SK-N-MC (cell line): ENCODE data around the gene BARX1.

ENCODE experiments used
- DNase-seq: peaks from one replicate; pipeline ENCODE4 v3.0.0-alpha.2; 2011; ENCODE audit warnings: low read depth, low spot score
- H3K27ac ChIP-seq: fragments of 200-600 bp; sonication (generic); 2 replicates; pipeline ENCODE4 v1.5.1; 2016; ENCODE audit warnings: mixed run types
- H3K36me3 ChIP-seq: fragments of 200-600 bp; sonication (generic); 2 replicates; pipeline ENCODE4 v1.6.1; 2017; ENCODE audit warnings: antibody characterized with exemption, low read length, mixed read lengths; ENCODE audit not compliant: insufficient read depth
- H3K4me3 ChIP-seq: fragments of 200-600 bp; sonication (generic); 2 replicates; pipeline ENCODE4 v1.5.1; 2016
- H3K9ac ChIP-seq: fragments of 200-600 bp; sonication (generic); 2 replicates; pipeline ENCODE4 v1.8.0; 2017; ENCODE audit warnings: mixed run types, mixed read lengths; ENCODE audit not compliant: insufficient read length
- H3K9me3 ChIP-seq: fragments of 200-600 bp; sonication (generic); 2 replicates; pipeline ENCODE4 v1.6.1; 2017; ENCODE audit warnings: low read depth, mild to moderate bottlenecking, antibody characterized with exemption, low read length, moderate library complexity, mixed read lengths
- EZH2 ChIP-seq: fragments of 200-600 bp; sonication (generic); IDR thresholded peaks from one replicate; pipeline ENCODE4 v1.6.1; 2017; ENCODE audit warnings: antibody characterized with exemption
- FOXP2 ChIP-seq: optimal IDR thresholded peaks from 2 replicates; pipeline ENCODE3; 2011; ENCODE audit warnings: mild to moderate bottlenecking, moderate library complexity; ENCODE audit not compliant: insufficient read depth; ENCODE audit errors: extremely low read length, control extremely low read depth
- POLR2AphosphoS5 ChIP-seq: IDR thresholded peaks from 2 replicates; pipeline ENCODE4 v1.6.1; 2012; ENCODE audit warnings: mild to moderate bottlenecking, low read depth, low read length, borderline replicate concordance

The BARX1 gene

DNA sequence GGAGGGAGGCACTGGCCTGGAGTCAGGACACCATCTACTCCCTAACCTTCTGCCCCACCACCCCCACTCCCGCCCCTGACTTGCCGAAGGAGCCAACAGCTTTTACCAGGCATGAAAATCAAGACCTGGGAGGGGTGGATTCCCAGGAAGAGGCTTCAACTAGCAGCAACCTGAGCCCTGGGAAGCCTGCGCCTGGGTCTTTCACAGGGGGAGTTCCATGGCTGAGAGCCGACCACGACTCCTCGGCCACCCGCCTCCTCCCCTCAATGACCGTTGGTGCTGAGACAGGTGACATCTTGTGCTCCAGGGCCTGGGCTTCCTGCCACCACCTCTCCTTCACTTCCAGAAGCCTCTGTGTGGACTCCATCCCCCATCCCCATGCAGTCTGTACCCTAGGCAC lies 37.1 kb downstream of the BARX1 start:
- Histone ChIP-seq H3K27ac (no peak overlapping the region), H3K9me3 (no peaks in the 10 kb centered on the region), H3K4me3 (no peak overlapping the region), H3K9ac (no peak overlapping the region), H3K36me3 (no peaks in the 10 kb centered on the region)
- DNase-seq, result no peak
- TF ChIP-seq POLR2AphosphoS5, result no peak
- no peak for TF ChIP-seq EZH2
- TF ChIP-seq FOXP2, result no peak

DNA sequence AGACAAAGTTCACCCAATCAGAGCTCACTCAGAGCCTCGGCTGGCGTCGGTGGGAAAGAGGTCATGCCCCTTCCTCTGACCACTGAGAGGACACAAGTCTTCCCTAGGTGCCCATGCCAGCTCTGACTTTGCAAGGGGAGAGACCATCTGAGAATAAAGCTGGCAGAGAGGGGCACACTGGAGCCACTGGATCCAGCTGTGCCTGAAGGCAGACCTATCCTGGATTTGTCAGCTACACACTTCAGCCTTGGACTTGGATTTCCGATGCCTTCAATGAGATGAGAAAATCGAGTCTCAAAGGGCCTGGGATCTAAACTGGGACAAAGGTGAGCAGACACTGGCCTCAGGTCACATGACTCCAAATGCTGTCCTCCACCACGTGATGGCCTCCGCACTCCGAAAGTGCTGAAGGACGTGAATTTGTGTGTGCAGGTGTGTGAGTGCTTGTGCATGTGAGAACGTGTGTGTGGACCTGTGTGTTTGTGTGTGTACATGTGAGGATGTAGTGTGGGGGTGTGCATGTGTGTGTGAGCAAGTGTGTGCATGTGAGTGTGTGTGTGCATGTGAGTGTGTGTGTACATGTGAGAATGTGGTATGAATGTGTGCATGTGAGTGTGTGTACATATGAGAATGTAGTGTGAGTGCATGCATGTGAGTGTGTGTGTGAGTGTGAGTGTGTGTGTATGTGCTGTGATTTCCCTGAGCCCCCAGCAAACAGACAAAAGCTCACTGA lies 37.9 kb downstream of the BARX1 start:
- no peaks in the 10 kb centered on the region for H3K9me3 ChIP-seq
- H3K27ac ChIP-seq, result no peak overlapping the region
- TF ChIP-seq POLR2AphosphoS5, result no peak
- no peak for TF ChIP-seq EZH2
- no peak for TF ChIP-seq FOXP2
- H3K36me3 ChIP-seq, result no peaks in the 10 kb centered on the region
- DNase-seq, result no peak
- H3K4me3 ChIP-seq, result no peak overlapping the region
- no peak overlapping the region for H3K9ac ChIP-seq

DNA sequence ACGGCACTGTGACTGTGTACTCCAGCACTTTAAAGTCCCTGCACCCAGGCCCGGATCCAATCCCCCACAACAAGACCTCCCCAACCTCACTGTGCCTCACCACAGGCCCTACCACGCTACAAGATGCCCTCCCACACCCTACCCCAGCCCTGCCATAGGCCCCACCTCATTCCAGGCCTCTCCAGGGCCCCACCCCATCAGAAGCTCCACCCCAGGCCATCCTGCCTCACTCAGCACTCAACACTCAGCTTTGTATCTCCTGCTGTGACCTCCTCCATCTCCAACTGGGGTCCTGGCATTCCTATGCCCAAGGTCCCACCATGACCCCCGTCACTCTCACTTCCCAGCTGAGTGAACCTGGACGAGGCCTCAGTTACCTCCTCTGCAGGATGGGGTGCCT lies 38.8 kb downstream of the BARX1 start:
- no peak for TF ChIP-seq EZH2
- H3K9ac ChIP-seq, result no peak overlapping the region
- no peak for DNase-seq
- no peaks in the 10 kb centered on the region for H3K9me3 ChIP-seq
- H3K27ac ChIP-seq, result no peak overlapping the region
- no peak overlapping the region for H3K4me3 ChIP-seq
- no peaks in the 10 kb centered on the region for H3K36me3 ChIP-seq

DNA sequence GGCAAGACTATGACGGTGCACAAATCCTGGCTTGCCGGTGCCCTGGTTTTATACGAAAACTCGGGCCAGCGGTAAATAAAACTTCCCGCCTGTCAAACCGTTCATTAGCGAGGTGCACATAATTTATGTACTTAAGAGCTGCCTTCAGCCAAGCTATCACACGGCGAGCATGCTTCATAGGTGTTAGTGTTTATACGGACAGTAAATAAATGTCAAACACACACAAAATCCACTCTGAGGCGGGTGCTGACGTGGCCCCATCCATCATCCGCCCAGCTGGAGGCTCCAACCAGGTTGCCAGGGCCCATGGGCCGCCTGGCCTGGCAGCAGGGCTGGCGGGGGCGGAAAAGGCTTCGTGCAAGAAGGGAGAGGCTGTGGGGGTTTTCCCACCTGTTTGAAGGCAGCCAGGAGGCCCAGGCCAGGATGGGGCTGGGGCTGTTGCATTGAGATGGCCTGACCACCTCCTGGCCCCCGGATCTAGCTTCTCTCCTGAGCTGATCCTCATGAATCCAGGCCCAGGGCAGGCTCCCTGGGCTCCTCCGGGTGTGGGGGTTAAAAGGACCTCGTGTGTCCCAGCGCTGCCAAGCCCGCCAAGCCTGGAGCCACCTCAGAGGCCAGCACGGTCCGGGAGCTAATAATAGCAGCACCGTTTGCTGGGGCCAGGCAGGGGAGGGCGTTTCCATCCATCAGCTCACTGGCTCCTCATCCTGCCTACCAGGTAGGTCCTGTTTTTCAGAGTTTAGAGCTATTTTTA lies 43.2 kb downstream of the BARX1 start:
- DNase-seq, result no peak
- TF ChIP-seq FOXP2 (no peak), POLR2AphosphoS5 (no peak), EZH2 (no peak)
- H3K36me3 ChIP-seq, result no peaks in the 10 kb centered on the region
- H3K4me3 ChIP-seq, result no peak overlapping the region
- no peak overlapping the region for H3K27ac ChIP-seq
- H3K9ac ChIP-seq, result no peak overlapping the region
- no peaks in the 10 kb centered on the region for H3K9me3 ChIP-seq

DNA sequence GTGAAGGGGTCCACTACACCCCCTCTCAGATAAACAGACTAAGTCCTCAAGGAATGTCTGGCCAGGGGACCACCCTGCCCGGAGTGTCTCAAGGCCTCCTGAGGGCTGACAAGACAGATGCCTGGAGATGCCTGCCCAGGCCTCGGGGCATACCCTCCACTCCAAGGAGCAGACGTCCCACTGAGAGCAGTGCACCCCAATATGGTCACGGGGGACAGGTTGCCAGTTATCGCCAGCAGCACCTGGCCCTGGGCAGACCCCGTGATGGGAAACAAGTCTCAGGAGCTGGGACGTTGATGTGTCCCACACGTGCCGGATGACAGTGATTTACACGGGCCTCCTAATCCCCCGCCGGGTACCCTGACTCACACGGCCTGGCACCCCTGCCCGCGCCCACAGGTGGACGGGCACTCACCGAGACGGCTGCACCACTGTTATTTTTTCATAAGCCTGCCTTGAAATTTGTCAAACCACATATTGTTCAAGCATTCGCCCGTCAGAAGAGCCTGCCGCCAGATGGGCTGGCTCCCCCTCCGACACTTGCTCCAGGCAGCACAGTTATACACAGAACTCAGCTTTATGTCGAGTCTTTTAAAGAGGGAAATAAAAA lies 43.9 kb downstream of the BARX1 start:
- H3K36me3 ChIP-seq, result no peaks in the 10 kb centered on the region
- no peak overlapping the region for H3K4me3 ChIP-seq
- H3K9me3 ChIP-seq, result no peaks in the 10 kb centered on the region
- no peak overlapping the region for H3K27ac ChIP-seq
- no peak overlapping the region for H3K9ac ChIP-seq
- TF ChIP-seq POLR2AphosphoS5 (no peak), FOXP2 (no peak), EZH2 (no peak)
- no peak for DNase-seq

DNA sequence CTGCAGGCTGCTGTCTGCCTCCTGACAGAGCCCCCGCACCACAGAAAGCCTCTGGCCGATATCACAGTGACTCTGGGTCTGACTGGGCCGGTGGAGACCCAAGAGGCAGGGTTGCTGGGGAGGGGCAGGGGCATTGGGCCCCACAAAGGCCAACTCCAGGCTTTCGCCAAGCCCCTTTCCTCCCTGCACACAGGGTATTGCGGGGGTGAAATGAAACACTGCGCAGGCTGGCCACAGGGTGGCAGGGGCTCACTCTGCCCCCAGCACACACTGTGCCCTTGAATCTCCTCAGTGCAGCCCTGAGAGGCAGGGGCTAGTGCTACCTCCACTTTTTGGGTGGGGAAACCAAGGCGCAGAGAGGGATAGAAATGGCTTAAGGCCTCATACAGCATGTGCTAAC lies 44.6 kb downstream of the BARX1 start:
- Histone ChIP-seq H3K9me3 (no peaks in the 10 kb centered on the region), H3K9ac (no peak overlapping the region), H3K4me3 (no peak overlapping the region), H3K27ac (no peak overlapping the region), H3K36me3 (no peaks in the 10 kb centered on the region)
- no peak for DNase-seq
- TF ChIP-seq EZH2, result no peak
- no peak for TF ChIP-seq POLR2AphosphoS5
- no peak for TF ChIP-seq FOXP2

DNA sequence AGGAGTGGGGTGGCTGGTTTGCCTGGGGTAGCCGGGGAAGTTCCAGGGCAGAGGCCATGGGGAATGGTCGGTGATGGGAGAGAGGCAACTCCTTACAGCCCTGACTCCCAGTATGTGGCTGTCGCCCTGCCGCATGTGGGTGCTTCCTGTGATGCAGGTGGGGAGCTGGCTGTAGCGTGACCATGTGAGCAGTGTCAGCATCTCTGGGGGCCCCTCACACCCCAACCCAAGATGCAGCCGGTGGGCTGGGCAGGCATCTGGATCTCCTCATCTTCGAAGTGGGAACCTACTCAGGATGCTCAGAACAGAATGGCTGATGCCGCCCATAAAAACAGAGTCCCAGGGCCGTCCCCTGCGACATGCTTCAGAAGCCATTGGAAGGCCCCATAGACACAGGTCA lies 45.0 kb downstream of the BARX1 start:
- Histone ChIP-seq H3K9ac (no peak overlapping the region), H3K4me3 (no peak overlapping the region), H3K9me3 (no peaks in the 10 kb centered on the region), H3K27ac (no peak overlapping the region), H3K36me3 (no peaks in the 10 kb centered on the region)
- no peak for DNase-seq
- no peak for TF ChIP-seq FOXP2
- TF ChIP-seq POLR2AphosphoS5, result no peak

DNA sequence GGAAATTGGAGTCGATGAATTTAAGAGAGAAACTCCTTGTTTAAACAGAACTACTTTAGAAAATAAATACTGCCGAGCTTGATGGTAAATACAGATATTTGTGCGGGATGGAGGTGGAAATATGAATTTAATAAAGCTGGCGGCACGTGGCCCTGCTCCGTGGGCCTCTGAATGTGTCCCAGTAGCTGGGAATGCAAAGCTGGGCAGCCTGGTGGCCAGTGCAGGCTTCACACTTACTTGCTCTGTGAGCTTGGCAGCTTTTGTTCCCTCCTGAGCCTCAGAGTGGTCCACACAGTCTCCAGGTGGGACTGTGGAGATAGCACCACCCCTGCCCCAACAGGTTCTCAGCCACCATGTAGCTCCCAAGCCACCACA lies 45.9 kb downstream of the BARX1 start:
- no peak for TF ChIP-seq EZH2
- TF ChIP-seq POLR2AphosphoS5, result no peak
- no peak for TF ChIP-seq FOXP2
- Histone ChIP-seq H3K9ac (no peak overlapping the region), H3K4me3 (no peak overlapping the region), H3K27ac (no peak overlapping the region), H3K9me3 (no peaks in the 10 kb centered on the region), H3K36me3 (no peaks in the 10 kb centered on the region)
- DNase-seq, result no peak
